Measurements from ENCODE around the gene ITGBL1.

GRCh38 chr13:101661839-101662238 lies 209.4 kb downstream of the ITGBL1 start:
- no peak for TF ChIP-seq CTCF (IDR thresholded peaks at IDR 0.05)
- TF ChIP-seq POLR2A (IDR thresholded peaks at IDR 0.05), result no peak

Data from testis (tissue), 2 donors.